HUES64 (cell line): ENCODE measurements around the gene EEPD1.

Experiments used
- H3K27ac ChIP-seq: 2 replicates; pipeline ENCODE4 v1.7.0; 2013; ENCODE audit warnings: low read depth, low read length, inconsistent platforms
- H3K27me3 ChIP-seq: 2 replicates; pipeline ENCODE4 v1.6.1; 2013; ENCODE audit warnings: mild to moderate bottlenecking, low read length; ENCODE audit not compliant: insufficient read depth
- H3K36me3 ChIP-seq: 2 replicates; pipeline ENCODE4 v1.6.1; 2013; ENCODE audit warnings: mild to moderate bottlenecking, low read length; ENCODE audit not compliant: insufficient read depth
- H3K4me1 ChIP-seq: 2 replicates; pipeline ENCODE4 v1.6.1; 2013; ENCODE audit warnings: mild to moderate bottlenecking, low read length, moderate library complexity; ENCODE audit not compliant: insufficient read depth
- H3K4me3 ChIP-seq: 2 replicates; pipeline ENCODE4 v1.5.1; 2013; ENCODE audit warnings: mild to moderate bottlenecking, low read length, moderate library complexity
- H3K9ac ChIP-seq: 2 replicates; pipeline ENCODE4 v1.6.1; 2013; ENCODE audit warnings: mild to moderate bottlenecking, low read depth, low read length
- H3K9me3 ChIP-seq: 2 replicates; pipeline ENCODE4 v1.6.1; 2013; ENCODE audit warnings: low read depth, low read length; ENCODE audit not compliant: insufficient read depth
- WGBS: fragments of 150-250, 120-280 bp; methylation state at CpG from one replicate; pipeline ENCODE4 v1.1.7; 2013; ENCODE audit warnings: missing lambda C conversion rate; 5-methylcytosine and 5-hydroxymethylcytosine counted together

The EEPD1 gene

GRCh38 chr7:36309716-36310115 is 156.7 kb downstream of the EEPD1 start:
- H3K27me3 ChIP-seq, result no peaks in the 10 kb centered on the region
- WGBS, result 84% methylated on average over 7 of the region's 8 CpGs

GRCh38 chr7:36310897-36311296 is 157.8 kb downstream of the EEPD1 start:
- H3K27ac ChIP-seq, result no peak overlapping the region
- no peaks in the 10 kb centered on the region for H3K27me3 ChIP-seq
- no peaks in the 10 kb centered on the region for H3K9me3 ChIP-seq
- no peaks in the 10 kb centered on the region for H3K36me3 ChIP-seq
- no peak overlapping the region for H3K4me3 ChIP-seq
- H3K9ac ChIP-seq, result no peak overlapping the region
- 73% methylated on average over 8 of the region's 8 CpGs for WGBS
- H3K4me1 ChIP-seq, result peaks cover 6% of the 10 kb centered on the region; the same call in 1 of the 2 replicates

More at GRCh38 chr7:36309716-36310115, 156.7 kb downstream of the EEPD1 start:
- Histone ChIP-seq H3K9me3 (no peaks in the 10 kb centered on the region), H3K27ac (no peak overlapping the region), H3K36me3 (no peaks in the 10 kb centered on the region), H3K4me3 (no peak overlapping the region), H3K9ac (no peak overlapping the region; the same call in 1 of the 2 replicates), H3K4me1 (0 out of 2 replicates have a peak, but pooled peaks cover 3% of the 10 kb centered on the region)

GRCh38 chr7:36311539-36311938 is 158.5 kb downstream of the EEPD1 start:
- Histone ChIP-seq H3K9me3 (no peaks in the 10 kb centered on the region), H3K9ac (no peak overlapping the region), H3K4me3 (no peak overlapping the region), H3K27me3 (no peaks in the 10 kb centered on the region), H3K36me3 (no peaks in the 10 kb centered on the region), H3K4me1 (peaks cover 7% of the 10 kb centered on the region; the same call in 1 of the 2 replicates), H3K27ac (no peak overlapping the region)
- 90% methylated on average over 7 of the region's 7 CpGs for WGBS

GRCh38 chr7:36312064-36312914 is 159.2 kb downstream of the EEPD1 start:
- WGBS, result 83% methylated on average over 15 of the region's 15 CpGs
- Histone ChIP-seq H3K9ac (no peak overlapping the region), H3K4me3 (no peak overlapping the region)

GRCh38 chr7:36312915-36313334 is 159.9 kb downstream of the EEPD1 start:
- Histone ChIP-seq H3K9ac (no peak overlapping the region), H3K4me3 (no peak overlapping the region), H3K36me3 (no peaks in the 10 kb centered on the region), H3K9me3 (no peaks in the 10 kb centered on the region), H3K27me3 (no peaks in the 10 kb centered on the region), H3K27ac (no peak overlapping the region), H3K4me1 (peaks cover 7% of the 10 kb centered on the region; the same call in 1 of the 2 replicates)
- WGBS, result 94% methylated on average over 18 of the region's 18 CpGs

More at GRCh38 chr7:36312064-36312914, 159.2 kb downstream of the EEPD1 start:
- peaks cover 7% of the 10 kb centered on the region; the same call in 1 of the 2 replicates for H3K4me1 ChIP-seq
- H3K36me3 ChIP-seq, result no peaks in the 10 kb centered on the region
- no peaks in the 10 kb centered on the region for H3K27me3 ChIP-seq
- no peaks in the 10 kb centered on the region for H3K9me3 ChIP-seq
- no peak overlapping the region for H3K27ac ChIP-seq

- WGBS, result 94% methylated on average over 6 of the region's 6 CpGs
- Histone ChIP-seq H3K4me3 (no peak overlapping the region), H3K27me3 (no peaks in the 10 kb centered on the region), H3K4me1 (peaks cover 7% of the 10 kb centered on the region; the same call in 1 of the 2 replicates), H3K27ac (no peak overlapping the region), H3K9ac (no peak overlapping the region), H3K36me3 (no peaks in the 10 kb centered on the region), H3K9me3 (no peaks in the 10 kb centered on the region)
These were observed 160.6 kb downstream of the EEPD1 start for GRCh38 chr7:36313607-36314006.

DNA sequence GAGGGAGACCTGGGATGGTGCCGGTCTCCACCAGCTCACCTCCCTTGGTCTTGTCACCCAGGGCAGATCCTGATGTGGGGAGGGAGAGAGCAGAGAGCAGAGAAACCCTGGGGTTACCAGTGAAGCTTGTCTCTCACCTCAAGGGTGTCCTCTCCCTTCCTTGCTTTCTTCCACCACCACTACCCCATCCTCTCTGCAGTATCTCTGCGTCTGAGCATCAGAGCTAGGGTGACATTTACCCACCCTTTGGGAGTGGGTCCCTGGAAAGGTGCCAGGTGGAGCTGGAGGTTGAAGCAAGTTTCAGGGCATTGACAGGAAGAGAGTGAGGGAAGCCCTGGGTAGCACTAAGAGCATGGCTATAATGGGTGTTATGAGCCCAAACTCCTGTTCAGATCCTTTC is 161.4 kb downstream of the EEPD1 start:
- Histone ChIP-seq H3K36me3 (no peaks in the 10 kb centered on the region), H3K27ac (no peak overlapping the region), H3K27me3 (no peaks in the 10 kb centered on the region), H3K4me3 (no peak overlapping the region), H3K9ac (no peak overlapping the region), H3K4me1 (peaks cover 7% of the 10 kb centered on the region; the same call in 1 of the 2 replicates), H3K9me3 (no peaks in the 10 kb centered on the region)
- 98% methylated on average over 2 of the region's 2 CpGs for WGBS

- no peak overlapping the region for H3K4me3 ChIP-seq
- H3K27ac ChIP-seq, result no peak overlapping the region
- H3K4me1 ChIP-seq, result peaks cover 7% of the 10 kb centered on the region; the same call in 1 of the 2 replicates
- no peaks in the 10 kb centered on the region for H3K36me3 ChIP-seq
- no peaks in the 10 kb centered on the region for H3K27me3 ChIP-seq
- no peak overlapping the region for H3K9ac ChIP-seq
- H3K9me3 ChIP-seq, result no peaks in the 10 kb centered on the region
- WGBS, result 74% methylated on average over 9 of the region's 9 CpGs
These were observed 162.4 kb downstream of the EEPD1 start for GRCh38 chr7:36315309-36315944.

DNA sequence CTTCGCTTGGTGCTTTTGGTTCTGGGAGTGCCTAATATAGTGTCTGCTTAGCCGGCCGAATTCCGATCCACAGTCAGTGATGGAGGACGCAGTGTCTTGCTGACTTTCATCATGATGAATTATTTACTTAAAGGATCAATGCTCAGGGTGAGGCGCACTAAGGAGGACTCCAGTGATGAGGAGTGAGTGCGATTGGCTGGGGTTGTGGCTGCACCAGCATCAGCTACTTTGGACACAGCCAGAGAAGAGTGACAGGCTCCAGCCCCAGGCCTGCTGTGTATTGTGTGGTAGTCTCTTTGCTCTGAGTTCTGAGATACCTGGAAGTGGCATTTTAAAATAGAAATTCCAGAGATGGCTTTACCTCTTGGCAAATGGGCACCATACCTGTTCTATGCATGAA is 163.3 kb downstream of the EEPD1 start:
- Histone ChIP-seq H3K27me3 (no peaks in the 10 kb centered on the region), H3K9me3 (0 out of 2 replicates have a peak, but pooled peaks cover 3% of the 10 kb centered on the region), H3K27ac (no peak overlapping the region), H3K9ac (no peak overlapping the region), H3K36me3 (no peaks in the 10 kb centered on the region), H3K4me1 (peaks cover 4% of the 10 kb centered on the region; the same call in 1 of the 2 replicates), H3K4me3 (no peak overlapping the region)
- WGBS, result 90% methylated on average over 7 of the region's 7 CpGs

- Histone ChIP-seq H3K4me1 (peaks cover 4% of the 10 kb centered on the region; the same call in 1 of the 2 replicates), H3K9me3 (peaks cover 10% of the 10 kb centered on the region; the same call in 1 of the 2 replicates), H3K27ac (no peak overlapping the region), H3K27me3 (no peaks in the 10 kb centered on the region), H3K36me3 (no peaks in the 10 kb centered on the region), H3K9ac (no peak overlapping the region), H3K4me3 (no peak overlapping the region)
- 89% methylated on average over 1 of the region's 1 CpG for WGBS
These were observed 164.2 kb downstream of the EEPD1 start for GRCh38 chr7:36317276-36317675.

GRCh38 chr7:36318116-36318515 is 165.1 kb downstream of the EEPD1 start:
- WGBS, result 76% methylated on average over 8 of the region's 8 CpGs
- Histone ChIP-seq H3K4me1 (peaks cover 4% of the 10 kb centered on the region; the same call in 1 of the 2 replicates), H3K9me3 (peaks cover 10% of the 10 kb centered on the region; the same call in 1 of the 2 replicates), H3K4me3 (no peak overlapping the region), H3K36me3 (no peaks in the 10 kb centered on the region), H3K27ac (no peak overlapping the region), H3K27me3 (no peaks in the 10 kb centered on the region), H3K9ac (no peak overlapping the region)
